GM23338 (cell line): Measurements from ENCODE around the gene EYA3. TPM values are rescaled to one million over a fixed set of nuclear protein-coding genes. Genes with fewer than 3 reads are reported as not detected.

Experiments
- ATAC-seq: fragments of 200-7000 bp; cut with Tn5 transposase; 3 replicates; pipeline ENCODE4 v1.9.1; 2020
- DNase-seq: peaks from one replicate; pipeline ENCODE4 v3.0.0-alpha.2; 2015; ENCODE audit warnings: low spot score
- H2AFZ ChIP-seq: fragments of 200-600 bp; sonication (generic); 2 replicates; pipeline ENCODE4 v1.8.0; 2016; ENCODE audit warnings: antibody characterized with exemption, mild to moderate bottlenecking, moderate library complexity
- H3F3A ChIP-seq: fragments of 200-600 bp; sonication (generic); replicated peaks from 2 replicates; pipeline ENCODE4 v1.8.0; 2017; ENCODE audit warnings: antibody characterized with exemption, mixed run types, low read depth
- H3K27ac ChIP-seq: fragments of 200-600 bp; sonication (generic); 2 replicates; pipeline ENCODE4 v1.6.1; 2016; ENCODE audit warnings: low read depth
- H3K27me3 ChIP-seq: fragments of 200-600 bp; sonication (generic); 2 replicates; pipeline ENCODE4 v1.8.0; 2016; ENCODE audit warnings: mild to moderate bottlenecking, mixed run types, moderate library complexity; ENCODE audit not compliant: insufficient read depth
- H3K36me3 ChIP-seq: fragments of 200-600 bp; sonication (generic); 2 replicates; pipeline ENCODE4 v1.8.0; 2016; ENCODE audit warnings: mild to moderate bottlenecking; ENCODE audit not compliant: insufficient read depth
- H3K4me1 ChIP-seq: fragments of 200-600 bp; sonication (generic); 2 replicates; pipeline ENCODE4 v1.8.0; 2016; ENCODE audit warnings: mild to moderate bottlenecking, moderate library complexity; ENCODE audit not compliant: insufficient read depth
- H3K4me2 ChIP-seq: fragments of 200-600 bp; sonication (generic); 2 replicates; pipeline ENCODE4 v1.7.1; 2017; ENCODE audit warnings: mixed run types
- H3K4me3 ChIP-seq: fragments of 200-600 bp; sonication (generic); 2 replicates; pipeline ENCODE4 v1.6.1; 2016; ENCODE audit warnings: mixed run types
- H3K79me2 ChIP-seq: fragments of 200-600 bp; sonication (generic); replicated peaks from 2 replicates; pipeline ENCODE4 v1.8.0; 2017; ENCODE audit warnings: mild to moderate bottlenecking; ENCODE audit not compliant: insufficient read depth
- H3K9me2 ChIP-seq: fragments of 200-600 bp; sonication (generic); 2 replicates; pipeline ENCODE4 v1.8.0; 2017; ENCODE audit not compliant: insufficient read depth
- H4K20me1 ChIP-seq: fragments of 200-600 bp; sonication (generic); replicated peaks from 2 replicates; pipeline ENCODE4 v1.8.0; 2017; ENCODE audit warnings: mild to moderate bottlenecking; ENCODE audit not compliant: insufficient read depth
- H3K27ac Mint-ChIP-seq: 2 replicates; pipeline ENCODE4 v1.8.0; 2020; ENCODE audit warnings: inconsistent platforms, mild to moderate bottlenecking, moderate library complexity, mixed read lengths
- H3K27me3 Mint-ChIP-seq: 3 replicates; pipeline ENCODE4 v1.8.0; 2022; ENCODE audit warnings: low read depth, mild to moderate bottlenecking, moderate library complexity, mixed read lengths, inconsistent platforms; ENCODE audit not compliant: insufficient read depth, poor library complexity
- H3K36me3 Mint-ChIP-seq: 3 replicates; pipeline ENCODE4 v1.8.0; 2021; ENCODE audit warnings: low read depth, mild to moderate bottlenecking, inconsistent platforms, moderate library complexity, mixed read lengths
- H3K4me1 Mint-ChIP-seq: 3 replicates; pipeline ENCODE4 v1.8.0; 2020; ENCODE audit warnings: mild to moderate bottlenecking, inconsistent platforms, mixed read lengths
- H3K4me3 Mint-ChIP-seq: 3 replicates; pipeline ENCODE4 v1.8.0; 2021; ENCODE audit warnings: moderate library complexity, mild to moderate bottlenecking, inconsistent platforms, mixed read lengths
- H3K9me3 Mint-ChIP-seq: 3 replicates; pipeline ENCODE4 v1.8.0; 2020; ENCODE audit warnings: moderate library complexity, mild to moderate bottlenecking, inconsistent platforms, mixed read lengths
- CREB1 ChIP-seq: fragments of 250-450 bp; sonication (Bioruptor Pico); IDR thresholded peaks from 2 replicates; pipeline ENCODE4 v1.5.0; 2020; ENCODE audit warnings: low read depth, mild to moderate bottlenecking, moderate library complexity
- CTCF ChIP-seq, 2 experiments: fragments of 200-600 bp in 1 of 2; sonication (generic) in 1 of 2; conservative IDR thresholded peaks; 2 replicates each; pipeline versions ENCODE4 v1.5.1 to v1.6.1; 2016 to 2017; ENCODE audit warnings: antibody characterized with exemption in 2 of 2, low read depth in 2 of 2, mild to moderate bottlenecking in 2 of 2, moderate library complexity in 1 of 2
- ETS1 ChIP-seq: IDR thresholded peaks from 2 replicates; pipeline ENCODE4 v1.6.1; 2016; ENCODE audit warnings: antibody characterized with exemption
- EZH2 ChIP-seq: fragments of 200-600 bp; sonication (generic); IDR thresholded peaks from one replicate; pipeline ENCODE4 v1.8.0; 2017; ENCODE audit warnings: antibody characterized with exemption, mild to moderate bottlenecking, low read depth; ENCODE audit not compliant: unreplicated experiment
- EZH2phosphoT487 ChIP-seq: fragments of 200-600 bp; sonication (generic); IDR thresholded peaks from one replicate; pipeline ENCODE4 v1.8.1; 2018; ENCODE audit warnings: antibody characterized with exemption; ENCODE audit not compliant: unreplicated experiment
- JUNB ChIP-seq: IDR thresholded peaks from one replicate; pipeline ENCODE4 v1.6.1; 2016; ENCODE audit warnings: antibody characterized with exemption; ENCODE audit not compliant: unreplicated experiment
- NANOG ChIP-seq: IDR thresholded peaks from 2 replicates; pipeline ENCODE4 v1.6.1; 2016; ENCODE audit warnings: antibody characterized with exemption, borderline replicate concordance
- POLR2AphosphoS5 ChIP-seq: IDR thresholded peaks from 2 replicates; pipeline ENCODE4 v1.6.1; 2016; ENCODE audit warnings: antibody characterized with exemption, low read depth
- REST ChIP-seq: IDR thresholded peaks from one replicate; pipeline ENCODE4 v1.6.1; 2018; ENCODE audit warnings: antibody characterized with exemption; ENCODE audit not compliant: unreplicated experiment
- STAT1 ChIP-seq: IDR thresholded peaks from one replicate; pipeline ENCODE4 v1.6.1; 2016; ENCODE audit warnings: antibody characterized with exemption; ENCODE audit not compliant: unreplicated experiment
- ZNF114 ChIP-seq: fragments of 250-450 bp; sonication (Bioruptor Pico); IDR thresholded peaks from 2 replicates; pipeline ENCODE4 v1.5.0; 2020; ENCODE audit warnings: mild to moderate bottlenecking, moderate library complexity
- ZNF331 ChIP-seq: fragments of 250-450 bp; sonication (Bioruptor Pico); IDR thresholded peaks from 2 replicates; pipeline ENCODE4 v1.5.0; 2020; ENCODE audit warnings: low read depth, mild to moderate bottlenecking, moderate library complexity
- ZNF462 ChIP-seq: fragments of 250-450 bp; sonication (Bioruptor Pico); IDR thresholded peaks from 2 replicates; pipeline ENCODE4 v1.5.0; 2020; ENCODE audit warnings: mild to moderate bottlenecking, moderate library complexity
- polyA plus RNA-seq: library from polyadenylated mRNA; unstranded; fragments of >200 nt; fragmentation: Nextera tagmentation; extraction: Ambion mirVana; gene quantifications from 2 replicates; pipeline ENCODE4 v1.2.1, GENCODE V29; 2016
- total RNA-seq: library from RNA; depleted of rRNA; stranded (reverse); fragments of >200 nt; shearing (Covaris generic); gene quantifications from 2 replicates; pipeline ENCODE4 v1.2.3, GENCODE V29; 2014

Gene EYA3
- total and polyA plus RNA-seq, 2 experiments from 2014 or later, result 12.5 to 33.6 TPM

- no peaks in the 10 kb centered on the region for H3K27me3 ChIP-seq
- Mint-ChIP-seq H3K27me3 (no peaks in the 10 kb centered on the region), H3K4me1 (no peaks in the 10 kb centered on the region), H3K36me3 (peaks cover 3% of the 10 kb centered on the region; the same call in 2 of the 3 replicates), H3K27ac (no peak overlapping the region), H3K9me3 (no peaks in the 10 kb centered on the region), H3K4me3 (no peak overlapping the region)
- no peak overlapping the region for H3K4me2 ChIP-seq
- no peak overlapping the region for H3K4me3 ChIP-seq
- H3K36me3 ChIP-seq, result no peaks in the 10 kb centered on the region; the same call in 1 of the 2 replicates
- H3F3A ChIP-seq, result no peaks in the 10 kb centered on the region
- TF ChIP-seq ZNF331 (CRISPR knock-in tag), result no peak
- no peak for TF ChIP-seq CREB1 (CRISPR knock-in tag)
- TF ChIP-seq ZNF114 (CRISPR knock-in tag), result no peak
- no peak for TF ChIP-seq STAT1
- no peak for TF ChIP-seq JUNB
- TF ChIP-seq EZH2phosphoT487, result no peak
- no peak for TF ChIP-seq NANOG
- TF ChIP-seq REST, result no peak
- TF ChIP-seq POLR2AphosphoS5, result no peak
- no peak for TF ChIP-seq ZNF462 (CRISPR knock-in tag)
- no peak for TF ChIP-seq ETS1
- no peak for TF ChIP-seq EZH2
- no peak for TF ChIP-seq CTCF (conservative IDR thresholded peaks at IDR 0.05; ENCODE audit: low read depth in 2 of 2)
- 0 out of 2 replicates have a peak, but pooled peaks cover 4% of the 10 kb centered on the region for H4K20me1 ChIP-seq
- no peaks in the 10 kb centered on the region for H3K4me1 ChIP-seq
- H3K27ac ChIP-seq, result no peak overlapping the region
- H2AFZ ChIP-seq, result no peak overlapping the region
- ATAC-seq (no peak), DNase-seq (no peak)
- no peaks in the 10 kb centered on the region for H3K9me2 ChIP-seq
- no peaks in the 10 kb centered on the region for H3K79me2 ChIP-seq
Observed at GRCh38 chr1:27974417-27974781, 114.0 kb downstream of the EYA3 start.
